Endodermal cell (in vitro differentiated cells): ENCODE measurements around the gene SLC25A47. TPM values are rescaled to one million over a fixed set of nuclear protein-coding genes. Genes with fewer than 3 reads are reported as not detected.

Source experiments
- DNase-seq: peaks from one replicate; pipeline ENCODE4 v3.0.0-alpha.2; 2017
- H3K27ac ChIP-seq: 2 replicates; pipeline ENCODE4 v1.5.1; 2013; ENCODE audit warnings: mild to moderate bottlenecking, low read depth, low read length, moderate library complexity
- H3K27me3 ChIP-seq: 2 replicates; pipeline ENCODE4 v1.6.1; 2013; ENCODE audit warnings: mild to moderate bottlenecking, low read length, moderate library complexity; ENCODE audit not compliant: insufficient read depth, control insufficient read depth, poor library complexity, severe bottlenecking
- H3K36me3 ChIP-seq: 2 replicates; pipeline ENCODE4 v1.7.0; 2013; ENCODE audit warnings: mild to moderate bottlenecking, low read length, moderate library complexity; ENCODE audit not compliant: control insufficient read depth, insufficient read depth
- H3K4me1 ChIP-seq: one replicate; pipeline ENCODE4 v1.7.0; 2013; ENCODE audit warnings: low read length; ENCODE audit not compliant: control insufficient read depth, insufficient read depth
- H3K4me3 ChIP-seq: 2 replicates; pipeline ENCODE4 v1.5.1; 2013; ENCODE audit warnings: mild to moderate bottlenecking, low read length, moderate library complexity
- H3K9ac ChIP-seq: 2 replicates; pipeline ENCODE4 v1.6.1; 2013; ENCODE audit warnings: mild to moderate bottlenecking, low read length, moderate library complexity; ENCODE audit not compliant: poor library complexity, severe bottlenecking; ENCODE audit errors: extremely low read depth
- H3K9me3 ChIP-seq: 2 replicates; pipeline ENCODE4 v1.6.1; 2013; ENCODE audit warnings: mild to moderate bottlenecking, low read length, moderate library complexity; ENCODE audit not compliant: control insufficient read depth
- H3K27ac Mint-ChIP-seq: 2 replicates; pipeline ENCODE4 v1.8.0; 2020; ENCODE audit warnings: mixed read lengths
- H3K27me3 Mint-ChIP-seq: 2 replicates; pipeline ENCODE4 v1.8.0; 2021; ENCODE audit warnings: mild to moderate bottlenecking, mixed read lengths; ENCODE audit not compliant: insufficient read depth
- H3K36me3 Mint-ChIP-seq: 2 replicates; pipeline ENCODE4 v1.8.0; 2020; ENCODE audit warnings: low read depth, mixed read lengths
- H3K4me1 Mint-ChIP-seq: 2 replicates; pipeline ENCODE4 v1.8.0; 2020; ENCODE audit warnings: mixed read lengths
- H3K4me3 Mint-ChIP-seq: 2 replicates; pipeline ENCODE4 v1.8.0; 2020; ENCODE audit warnings: mild to moderate bottlenecking, moderate library complexity, mixed read lengths
- H3K9me3 Mint-ChIP-seq: 2 replicates; pipeline ENCODE4 v1.8.0; 2020; ENCODE audit warnings: mild to moderate bottlenecking, mixed read lengths
- CTCF ChIP-seq: fragments of 200-600 bp; sonication (generic); conservative IDR thresholded peaks from 2 replicates; pipeline ENCODE4 v1.5.0; 2021; ENCODE audit warnings: antibody characterized with exemption, mild to moderate bottlenecking
- WGBS, 2 experiments: methylation state at CpG; one replicate each; pipeline versions ENCODE4 v1.1.5 to v1.1.7; 2013; ENCODE audit warnings: missing lambda C conversion rate in 2 of 2, mixed read lengths in 1 of 2; ENCODE audit not compliant: insufficient coverage in 1 of 2, insufficient read length in 1 of 2; 5-methylcytosine and 5-hydroxymethylcytosine counted together
- total RNA-seq, 2 donors: library from RNA; stranded (reverse); fragmentation: NEBNext Ultra II Directional in 1 of 2; extraction: Animal tissue kit (Norgen Biotek cat#: 25700) in 1 of 2; gene quantifications; 2 replicates in 1 of 2; 3 replicates in 1 of 2; pipeline ENCODE4 v1.2.1, GENCODE V29; 2021

Gene SLC25A47
- total RNA-seq, 2 donors from 2014 or later, result not detected

- H3K27ac ChIP-seq, result no peak overlapping the region
- Mint-ChIP-seq H3K4me1 (peaks cover 6% of the 10 kb centered on the region), H3K4me3 (no peak overlapping the region)
These were observed 34.6 kb upstream of the SLC25A47 start for GRCh38 chr14:100288382-100289185.

GRCh38 chr14:100289916-100290606 lies 33.1 kb upstream of the SLC25A47 start:
- H3K9me3 ChIP-seq, result no peaks in the 10 kb centered on the region
- TF ChIP-seq CTCF, result no peak
- no peaks in the 10 kb centered on the region for H3K9me3 Mint-ChIP-seq
- peak; percentile 58 for DNase-seq
- no peaks in the 10 kb centered on the region for H3K4me1 Mint-ChIP-seq
- H3K27ac ChIP-seq, result peak overlapping the region; percentile 58
- no peak overlapping the region for H3K4me3 ChIP-seq
- 80 to 86% methylated on average over 1 to 9 of the region's 9 CpGs for WGBS, 2 experiments
- no peaks in the 10 kb centered on the region for H3K27me3 ChIP-seq
- peaks cover 20% of the 10 kb centered on the region for H3K36me3 ChIP-seq
- H3K4me1 ChIP-seq, result peaks cover 4% of the 10 kb centered on the region
- H3K27ac Mint-ChIP-seq, result peak overlapping the region; percentile 55
- no peak overlapping the region for H3K4me3 Mint-ChIP-seq
- H3K9ac ChIP-seq, result no peak overlapping the region
- no peaks in the 10 kb centered on the region for H3K27me3 Mint-ChIP-seq
- peaks cover 20% of the 10 kb centered on the region for H3K36me3 Mint-ChIP-seq

More at GRCh38 chr14:100288382-100289185, 34.6 kb upstream of the SLC25A47 start:
- H3K27ac Mint-ChIP-seq, result no peak overlapping the region
- Histone ChIP-seq H3K4me3 (no peak overlapping the region), H3K27me3 (no peaks in the 10 kb centered on the region), H3K9ac (no peak overlapping the region), H3K36me3 (peaks cover 17% of the 10 kb centered on the region), H3K4me1 (peaks cover 4% of the 10 kb centered on the region), H3K9me3 (no peaks in the 10 kb centered on the region)
- H3K27me3 Mint-ChIP-seq, result peaks cover 2% of the 10 kb centered on the region
- H3K36me3 Mint-ChIP-seq, result peaks cover 16% of the 10 kb centered on the region
- WGBS, 2 experiments, result 90 to 92% methylated on average over 6 to 12 of the region's 12 CpGs
- no peaks in the 10 kb centered on the region for H3K9me3 Mint-ChIP-seq
- no peak for DNase-seq
- TF ChIP-seq CTCF, result no peak

- Mint-ChIP-seq H3K4me3 (no peak overlapping the region), H3K27ac (no peak overlapping the region), H3K4me1 (no peaks in the 10 kb centered on the region), H3K9me3 (no peaks in the 10 kb centered on the region), H3K36me3 (peaks cover 23% of the 10 kb centered on the region), H3K27me3 (no peaks in the 10 kb centered on the region)
- Histone ChIP-seq H3K36me3 (peaks cover 27% of the 10 kb centered on the region), H3K27me3 (no peaks in the 10 kb centered on the region), H3K4me3 (no peak overlapping the region), H3K9me3 (no peaks in the 10 kb centered on the region), H3K4me1 (peaks cover 4% of the 10 kb centered on the region), H3K27ac (no peak overlapping the region), H3K9ac (no peak overlapping the region)
- 91 to 95% methylated on average over 12 of the region's 12 CpGs for WGBS, 2 experiments
- TF ChIP-seq CTCF, result no peak
- DNase-seq, result peak; percentile 42
These were observed 32.4 kb upstream of the SLC25A47 start for GRCh38 chr14:100290607-100291304.
